HepG2 (cell line): Measurements from ENCODE around the gene CXCL3.

Experiments used
- ZBTB10 ChIP-seq: sonication (generic); formaldehyde crosslinking; IDR thresholded peaks from 2 replicates; pipeline ENCODE4 v1.4.0; 2020; ENCODE audit warnings: missing genetic modification reagents, borderline replicate concordance
- TF ChIP-seq, protein P1 (sequence below): sonication (generic); formaldehyde crosslinking; IDR thresholded peaks from 2 replicates; pipeline ENCODE4 v1.5.0; 2020; ENCODE audit warnings: mild to moderate bottlenecking, missing genetic modification reagents, moderate library complexity

DNA sequence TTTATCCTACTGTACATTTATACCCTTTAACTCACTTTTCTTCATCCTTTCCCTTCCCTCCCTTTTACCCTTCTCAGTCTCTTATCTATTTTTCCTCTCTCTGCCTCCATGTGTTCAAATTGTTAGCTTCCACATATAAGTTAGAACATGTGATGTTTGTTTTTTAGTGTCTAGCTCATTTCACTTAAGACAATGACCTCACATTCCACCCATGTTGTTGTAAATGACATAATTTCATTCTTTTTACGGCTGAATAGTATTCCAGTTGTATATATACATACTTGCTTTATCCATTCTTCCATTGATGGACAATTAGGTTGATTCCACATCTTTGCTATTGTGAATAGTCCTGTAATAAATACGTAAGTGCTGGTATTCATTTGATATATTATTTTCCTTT is 7.3 kb upstream of the CXCL3 start:
- no peak for TF ChIP-seq ZBTB10 (CRISPR knock-in tag)
- TF ChIP-seq, protein P1, sequence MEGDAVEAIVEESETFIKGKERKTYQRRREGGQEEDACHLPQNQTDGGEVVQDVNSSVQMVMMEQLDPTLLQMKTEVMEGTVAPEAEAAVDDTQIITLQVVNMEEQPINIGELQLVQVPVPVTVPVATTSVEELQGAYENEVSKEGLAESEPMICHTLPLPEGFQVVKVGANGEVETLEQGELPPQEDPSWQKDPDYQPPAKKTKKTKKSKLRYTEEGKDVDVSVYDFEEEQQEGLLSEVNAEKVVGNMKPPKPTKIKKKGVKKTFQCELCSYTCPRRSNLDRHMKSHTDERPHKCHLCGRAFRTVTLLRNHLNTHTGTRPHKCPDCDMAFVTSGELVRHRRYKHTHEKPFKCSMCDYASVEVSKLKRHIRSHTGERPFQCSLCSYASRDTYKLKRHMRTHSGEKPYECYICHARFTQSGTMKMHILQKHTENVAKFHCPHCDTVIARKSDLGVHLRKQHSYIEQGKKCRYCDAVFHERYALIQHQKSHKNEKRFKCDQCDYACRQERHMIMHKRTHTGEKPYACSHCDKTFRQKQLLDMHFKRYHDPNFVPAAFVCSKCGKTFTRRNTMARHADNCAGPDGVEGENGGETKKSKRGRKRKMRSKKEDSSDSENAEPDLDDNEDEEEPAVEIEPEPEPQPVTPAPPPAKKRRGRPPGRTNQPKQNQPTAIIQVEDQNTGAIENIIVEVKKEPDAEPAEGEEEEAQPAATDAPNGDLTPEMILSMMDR = no peak
